ENCODE results near the gene KNDC1.

The KNDC1 gene

DNA sequence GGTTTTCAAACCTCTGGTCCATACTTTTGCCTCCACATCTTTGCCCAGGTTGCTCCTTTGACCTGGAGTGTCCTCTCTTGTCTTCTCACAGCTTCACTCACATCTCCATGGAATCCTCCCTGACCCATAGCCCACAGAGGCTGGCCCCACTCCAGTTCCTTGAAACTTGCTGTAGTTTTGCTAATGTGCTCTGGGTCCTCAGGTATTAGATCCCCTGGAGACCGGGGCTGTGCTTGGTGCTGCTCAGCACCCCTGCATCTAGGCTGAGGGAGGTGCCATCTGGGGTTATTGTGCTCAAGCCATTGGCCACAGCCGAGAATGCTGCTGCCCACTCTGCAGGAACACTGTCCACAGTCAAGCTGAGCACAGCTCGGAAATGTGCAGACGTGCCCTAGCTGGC is 16.5 kb downstream of the KNDC1 start:
- no peaks in the 10 kb centered on the region for H3K79me2 ChIP-seq (ENCODE audit: low read length)
- no peaks in the 10 kb centered on the region for H3K4me1 ChIP-seq (ENCODE audit: low read length)
- no peaks in the 10 kb centered on the region for H3K9me3 ChIP-seq (replicated peaks; ENCODE audit: insufficient read depth, low read length)
- H3K27ac ChIP-seq (ENCODE audit: low read length): no peak overlapping the region
- no peaks in the 10 kb centered on the region for H3K36me3 ChIP-seq (replicated peaks; ENCODE audit: insufficient read depth, low read length)
- H3K4me2 ChIP-seq (ENCODE audit: low read depth, low read length): no peak overlapping the region
- H3K27me3 ChIP-seq (replicated peaks; ENCODE audit: insufficient read depth, low read length): peaks cover 53% of the 10 kb centered on the region
- H3K9me2 ChIP-seq (replicated peaks; ENCODE audit: insufficient read depth, low read length): no peaks in the 10 kb centered on the region
- no peaks in the 10 kb centered on the region for H4K20me1 ChIP-seq (ENCODE audit: insufficient read depth, low read length)
- H3K4me3 ChIP-seq (ENCODE audit: low read length): no peak overlapping the region
- no peak overlapping the region for H3K9ac ChIP-seq (ENCODE audit: low read length)
- no peak overlapping the region for H2AFZ ChIP-seq (ENCODE audit: low read length)
- no peaks in the 10 kb centered on the region for H3F3A ChIP-seq (ENCODE audit: insufficient read depth, low read length)
- no peak for TF ChIP-seq EZH2phosphoT487 (IDR thresholded peaks at IDR 0.05; ENCODE audit: low read length)
- TF ChIP-seq, protein P1, sequence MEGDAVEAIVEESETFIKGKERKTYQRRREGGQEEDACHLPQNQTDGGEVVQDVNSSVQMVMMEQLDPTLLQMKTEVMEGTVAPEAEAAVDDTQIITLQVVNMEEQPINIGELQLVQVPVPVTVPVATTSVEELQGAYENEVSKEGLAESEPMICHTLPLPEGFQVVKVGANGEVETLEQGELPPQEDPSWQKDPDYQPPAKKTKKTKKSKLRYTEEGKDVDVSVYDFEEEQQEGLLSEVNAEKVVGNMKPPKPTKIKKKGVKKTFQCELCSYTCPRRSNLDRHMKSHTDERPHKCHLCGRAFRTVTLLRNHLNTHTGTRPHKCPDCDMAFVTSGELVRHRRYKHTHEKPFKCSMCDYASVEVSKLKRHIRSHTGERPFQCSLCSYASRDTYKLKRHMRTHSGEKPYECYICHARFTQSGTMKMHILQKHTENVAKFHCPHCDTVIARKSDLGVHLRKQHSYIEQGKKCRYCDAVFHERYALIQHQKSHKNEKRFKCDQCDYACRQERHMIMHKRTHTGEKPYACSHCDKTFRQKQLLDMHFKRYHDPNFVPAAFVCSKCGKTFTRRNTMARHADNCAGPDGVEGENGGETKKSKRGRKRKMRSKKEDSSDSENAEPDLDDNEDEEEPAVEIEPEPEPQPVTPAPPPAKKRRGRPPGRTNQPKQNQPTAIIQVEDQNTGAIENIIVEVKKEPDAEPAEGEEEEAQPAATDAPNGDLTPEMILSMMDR (IDR thresholded peaks at IDR 0.05; ENCODE audit: low read length): no peak
- TF ChIP-seq EZH2 (optimal IDR thresholded peaks at IDR 0.05; ENCODE audit: low read depth, low read length): no peak
- DNase-seq: no peak

DNA sequence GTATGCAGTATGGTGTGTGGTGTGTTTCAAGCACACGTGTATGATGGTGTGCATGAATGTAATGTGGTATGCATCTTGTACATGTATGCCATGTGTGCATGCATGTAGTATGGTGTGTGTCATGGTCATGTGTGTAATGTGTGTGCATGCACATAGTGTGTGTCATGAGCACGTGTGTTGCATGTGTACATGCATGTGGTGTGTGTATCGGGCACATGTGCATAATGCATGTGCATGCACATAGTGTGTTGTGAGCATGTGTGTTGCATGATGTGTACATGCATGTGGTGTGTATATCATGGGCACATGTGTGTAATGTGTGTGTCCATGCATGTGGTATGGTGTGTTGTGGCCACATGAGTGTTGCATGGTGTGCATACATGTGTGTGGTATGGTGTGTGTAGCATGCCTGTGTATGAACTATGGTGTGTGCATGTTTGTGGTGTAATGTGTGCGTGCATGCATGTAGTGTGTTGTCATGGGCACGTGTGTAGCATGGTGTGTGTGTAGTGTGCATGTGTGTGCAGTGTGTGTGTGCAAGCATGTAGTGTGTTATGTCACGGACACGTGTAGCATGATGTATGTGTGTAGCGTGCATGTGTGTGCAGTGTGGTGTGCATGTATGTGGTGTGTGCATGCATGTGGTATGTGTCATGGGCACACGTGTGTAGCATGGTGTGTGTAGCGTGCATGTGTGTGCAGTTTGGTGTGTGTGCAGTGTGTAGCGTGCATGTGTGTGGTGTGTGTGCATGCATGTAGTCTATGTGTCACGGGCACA is 17.6 kb downstream of the KNDC1 start:
- H3K79me2 ChIP-seq (ENCODE audit: low read length): no peaks in the 10 kb centered on the region
- no peak overlapping the region for H2AFZ ChIP-seq (ENCODE audit: low read length)
- no peak overlapping the region for H3K4me3 ChIP-seq (ENCODE audit: low read length)
- H3K9me3 ChIP-seq (replicated peaks; ENCODE audit: insufficient read depth, low read length): no peaks in the 10 kb centered on the region
- no peak overlapping the region for H3K9ac ChIP-seq (ENCODE audit: low read length)
- H3K4me1 ChIP-seq (ENCODE audit: low read length): no peaks in the 10 kb centered on the region
- peaks cover 43% of the 10 kb centered on the region for H3K27me3 ChIP-seq (replicated peaks; ENCODE audit: insufficient read depth, low read length)
- no peak for DNase-seq
- no peaks in the 10 kb centered on the region for H3K36me3 ChIP-seq (replicated peaks; ENCODE audit: insufficient read depth, low read length)
- no peaks in the 10 kb centered on the region for H3F3A ChIP-seq (ENCODE audit: insufficient read depth, low read length)
- H3K9me2 ChIP-seq (replicated peaks; ENCODE audit: insufficient read depth, low read length): no peaks in the 10 kb centered on the region
- H3K4me2 ChIP-seq (ENCODE audit: low read depth, low read length): no peak overlapping the region
- TF ChIP-seq EZH2 (optimal IDR thresholded peaks at IDR 0.05; ENCODE audit: low read depth, low read length) (no peak), EZH2phosphoT487 (IDR thresholded peaks at IDR 0.05; ENCODE audit: low read length) (no peak)
- TF ChIP-seq, protein P1 (IDR thresholded peaks at IDR 0.05; ENCODE audit: low read length): no peak
- no peak overlapping the region for H3K27ac ChIP-seq (ENCODE audit: low read length)
- no peaks in the 10 kb centered on the region for H4K20me1 ChIP-seq (ENCODE audit: insufficient read depth, low read length)

DNA sequence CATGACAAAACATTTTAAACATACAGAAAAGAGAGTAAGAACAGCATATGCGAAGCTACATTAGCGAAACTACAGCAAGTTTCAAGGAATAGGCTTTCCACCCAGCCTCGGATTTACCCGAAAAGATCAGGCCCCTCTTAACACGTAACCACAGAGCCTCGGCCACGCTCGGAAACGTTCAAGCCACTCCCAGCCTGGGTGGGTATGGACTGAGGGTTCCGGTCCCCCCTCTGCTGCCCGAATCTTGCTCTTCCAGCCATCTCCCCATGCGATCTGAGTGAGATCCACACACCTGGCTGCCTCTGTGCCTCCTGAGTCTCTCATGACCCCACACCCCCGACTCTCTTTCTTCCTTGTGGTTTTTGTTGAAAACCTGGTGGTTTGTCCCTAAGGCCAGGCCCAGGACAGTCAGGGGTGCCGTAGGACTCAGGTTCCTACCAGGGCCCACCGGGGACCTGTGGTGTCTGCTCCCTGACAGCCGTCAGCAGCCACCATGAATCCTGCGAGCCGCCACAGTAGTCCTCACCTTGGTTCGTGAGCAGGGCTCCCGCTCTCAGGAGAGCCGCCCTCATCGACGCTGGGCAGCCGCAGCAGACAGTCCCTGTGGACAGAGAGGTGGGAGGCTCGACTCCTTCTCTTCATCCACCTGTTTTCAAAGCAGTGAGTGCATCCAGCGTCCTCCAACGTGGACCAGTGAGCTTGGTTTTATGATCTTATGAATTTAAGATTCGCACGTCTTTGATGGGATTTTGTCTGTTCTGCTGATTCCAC is 18.5 kb downstream of the KNDC1 start:
- TF ChIP-seq EZH2 (optimal IDR thresholded peaks at IDR 0.05; ENCODE audit: low read depth, low read length): no peak
- TF ChIP-seq, protein P1 (IDR thresholded peaks at IDR 0.05; ENCODE audit: low read length): no peak
- no peak for TF ChIP-seq EZH2phosphoT487 (IDR thresholded peaks at IDR 0.05; ENCODE audit: low read length)
- Histone ChIP-seq H3K27me3 (replicated peaks; ENCODE audit: insufficient read depth, low read length) (peaks cover 33% of the 10 kb centered on the region), H4K20me1 (ENCODE audit: insufficient read depth, low read length) (no peaks in the 10 kb centered on the region), H3F3A (ENCODE audit: insufficient read depth, low read length) (no peaks in the 10 kb centered on the region), H3K4me1 (ENCODE audit: low read length) (no peaks in the 10 kb centered on the region), H3K9ac (ENCODE audit: low read length) (no peak overlapping the region), H3K4me2 (ENCODE audit: low read depth, low read length) (no peak overlapping the region), H3K9me3 (replicated peaks; ENCODE audit: insufficient read depth, low read length) (no peaks in the 10 kb centered on the region), H3K27ac (ENCODE audit: low read length) (no peak overlapping the region), H3K36me3 (replicated peaks; ENCODE audit: insufficient read depth, low read length) (no peaks in the 10 kb centered on the region), H3K9me2 (replicated peaks; ENCODE audit: insufficient read depth, low read length) (no peaks in the 10 kb centered on the region), H3K79me2 (ENCODE audit: low read length) (no peaks in the 10 kb centered on the region), H3K4me3 (ENCODE audit: low read length) (no peak overlapping the region), H2AFZ (ENCODE audit: low read length) (no peak overlapping the region)
- no peak for DNase-seq

All from MM.1S (cell line).